Measurements from ENCODE around the gene SH2D3A. TPM values are rescaled to one million over a fixed set of nuclear protein-coding genes. Genes with fewer than 3 reads are reported as not detected.

Gene SH2D3A
- total RNA-seq, 1 experiment from 2014 or later = 0.95 TPM

GRCh38 chr19:6768236-6768785 is 1.1 kb upstream of the SH2D3A start:
- Histone ChIP-seq H3K27ac (ENCODE audit: low read depth, low read length, poor library complexity, severe bottlenecking) (peak overlapping the region; percentile 49), H3K4me1 (ENCODE audit: insufficient read depth, low read length, poor library complexity, severe bottlenecking) (peaks cover 11% of the 10 kb centered on the region), H3K4me3 (ENCODE audit: low read depth, low read length, poor library complexity, severe bottlenecking) (peak overlapping the region; percentile 52), H3K36me3 (ENCODE audit: insufficient read depth, low read length, poor library complexity, severe bottlenecking) (no peaks in the 10 kb centered on the region), H3K27me3 (replicated peaks; ENCODE audit: insufficient read depth, low read depth, low read length, poor library complexity) (no peaks in the 10 kb centered on the region), H3K9me3 (ENCODE audit: low read depth, low read length, poor library complexity, severe bottlenecking) (no peaks in the 10 kb centered on the region)
- intact Hi-C loops (cut with micrococcal nuclease; ENCODE audit: unreplicated experiment) = no loop called here
- TF ChIP-seq CTCF (conservative IDR thresholded peaks at IDR 0.05; ENCODE audit: low read depth, low read length) (no peak), EZH2 (IDR thresholded peaks at IDR 0.05; ENCODE audit: borderline replicate concordance, low read depth, low read length, poor library complexity, severe bottlenecking) (no peak)
- ChIA-PET CTCF (no interaction called here), POLR2A (ENCODE audit: low non-redundant PET) (interaction anchor here (0.6 kb wide), 1 partner anchor 76 kb away, joined by 7 read pairs; no protein-coding TSS in a partner anchor)
- no TSS peak for BruUV-seq (replicated peaks)
- DNase-seq (ENCODE audit: low spot score) = no peak

- no TSS peak for BruUV-seq (replicated peaks)
- DNase-seq (ENCODE audit: low spot score) = no peak
- H3K27me3 ChIP-seq (replicated peaks; ENCODE audit: insufficient read depth, low read depth, low read length, poor library complexity) = no peaks in the 10 kb centered on the region
- intact Hi-C loops (cut with micrococcal nuclease; ENCODE audit: unreplicated experiment) = loop anchor here (1.0 kb wide), 1 partner anchor 14 kb away; no protein-coding TSS in a partner anchor
- peak overlapping the region; percentile 52 for H3K4me3 ChIP-seq (ENCODE audit: low read depth, low read length, poor library complexity, severe bottlenecking)
- TF ChIP-seq EZH2 (IDR thresholded peaks at IDR 0.05; ENCODE audit: borderline replicate concordance, low read depth, low read length, poor library complexity, severe bottlenecking) = no peak
- TF ChIP-seq CTCF (conservative IDR thresholded peaks at IDR 0.05; ENCODE audit: low read depth, low read length) = no peak
- CTCF ChIA-PET = no interaction called here
- H3K27ac ChIP-seq (ENCODE audit: low read depth, low read length, poor library complexity, severe bottlenecking) = no peak overlapping the region
- no peaks in the 10 kb centered on the region for H3K36me3 ChIP-seq (ENCODE audit: insufficient read depth, low read length, poor library complexity, severe bottlenecking)
- POLR2A ChIA-PET (ENCODE audit: low non-redundant PET) = no interaction called here
- H3K4me1 ChIP-seq (ENCODE audit: insufficient read depth, low read length, poor library complexity, severe bottlenecking) = peaks cover 11% of the 10 kb centered on the region
- no peaks in the 10 kb centered on the region for H3K9me3 ChIP-seq (ENCODE audit: low read depth, low read length, poor library complexity, severe bottlenecking)
Measured at GRCh38 chr19:6767081-6767356, 216 bp downstream of the SH2D3A start.

- no peaks in the 10 kb centered on the region for H3K9me3 ChIP-seq (ENCODE audit: low read depth, low read length, poor library complexity, severe bottlenecking)
- intact Hi-C loops (cut with micrococcal nuclease; ENCODE audit: unreplicated experiment) = loop anchor here (1.0 kb wide), 1 partner anchor 13 kb away; no protein-coding TSS in a partner anchor
- no peaks in the 10 kb centered on the region for H3K27me3 ChIP-seq (replicated peaks; ENCODE audit: insufficient read depth, low read depth, low read length, poor library complexity)
- peak overlapping the region; percentile 52 for H3K4me3 ChIP-seq (ENCODE audit: low read depth, low read length, poor library complexity, severe bottlenecking)
- no peak for DNase-seq (ENCODE audit: low spot score)
- peaks cover 11% of the 10 kb centered on the region for H3K4me1 ChIP-seq (ENCODE audit: insufficient read depth, low read length, poor library complexity, severe bottlenecking)
- CTCF ChIA-PET = no interaction called here
- H3K27ac ChIP-seq (ENCODE audit: low read depth, low read length, poor library complexity, severe bottlenecking) = no peak overlapping the region
- TF ChIP-seq CTCF (conservative IDR thresholded peaks at IDR 0.05; ENCODE audit: low read depth, low read length) (no peak), EZH2 (IDR thresholded peaks at IDR 0.05; ENCODE audit: borderline replicate concordance, low read depth, low read length, poor library complexity, severe bottlenecking) (no peak)
- BruUV-seq (replicated peaks) = no TSS peak
- POLR2A ChIA-PET (ENCODE audit: low non-redundant PET) = no interaction called here
- H3K36me3 ChIP-seq (ENCODE audit: insufficient read depth, low read length, poor library complexity, severe bottlenecking) = no peaks in the 10 kb centered on the region
Measured at GRCh38 chr19:6766357-6767080, 716 bp downstream of the SH2D3A start.

Data from A673 (cell line).